ENCODE measurements around the gene PCDHGB3. TPM values are rescaled to one million over a fixed set of nuclear protein-coding genes. Genes with fewer than 3 reads are reported as not detected.
"Not testable (repeated sequence)": the region's sequence is repeated elsewhere in the genome, so short reads cannot be mapped to it uniquely, and the experiment has no call there.

The PCDHGB3 gene
- total and polyA plus RNA-seq, 5 experiments from 2014 or later = 0.10 to 0.71 (median 0.38) TPM; not detected in 1

- no peak for ATAC-seq
- peaks cover 54 to 93% (median 65%) of the 10 kb centered on the region in 5 donors for H3K27me3 Mint-ChIP-seq
- H3K4me3 Mint-ChIP-seq = peak overlapping the region in 8 of 10 donors; percentile 2 to 48 (median 35)
- POLR2A ChIA-PET = no interaction called here
- no peaks in the 10 kb centered on the region for H3K4me1 Mint-ChIP-seq
- no peak overlapping the region for H3K27ac Mint-ChIP-seq
- no peak for DNase-seq
- H3K36me3 Mint-ChIP-seq = peaks cover 27 to 61% (median 47%) of the 10 kb centered on the region in 3 donors
- H3K9me3 Mint-ChIP-seq = peaks cover 14 to 88% (median 48%) of the 10 kb centered on the region in 9 donors
These were observed 26.0 kb upstream of the PCDHGB3 start for GRCh38 chr5:141343953-141344463.

GRCh38 chr5:141345327-141345726 is 24.7 kb upstream of the PCDHGB3 start:
- no peaks in the 10 kb centered on the region for H3K4me1 Mint-ChIP-seq
- no peak overlapping the region for H3K27ac Mint-ChIP-seq
- ATAC-seq = no peak
- peaks cover 11 to 88% (median 43%) of the 10 kb centered on the region in 9 donors for H3K9me3 Mint-ChIP-seq
- POLR2A ChIA-PET = no interaction called here
- peaks cover 54 to 96% (median 73%) of the 10 kb centered on the region in 5 donors for H3K27me3 Mint-ChIP-seq
- no peak for DNase-seq
- no peak overlapping the region for H3K4me3 Mint-ChIP-seq
- H3K36me3 Mint-ChIP-seq = peaks cover 30 to 67% (median 41%) of the 10 kb centered on the region in 3 donors

DNA sequence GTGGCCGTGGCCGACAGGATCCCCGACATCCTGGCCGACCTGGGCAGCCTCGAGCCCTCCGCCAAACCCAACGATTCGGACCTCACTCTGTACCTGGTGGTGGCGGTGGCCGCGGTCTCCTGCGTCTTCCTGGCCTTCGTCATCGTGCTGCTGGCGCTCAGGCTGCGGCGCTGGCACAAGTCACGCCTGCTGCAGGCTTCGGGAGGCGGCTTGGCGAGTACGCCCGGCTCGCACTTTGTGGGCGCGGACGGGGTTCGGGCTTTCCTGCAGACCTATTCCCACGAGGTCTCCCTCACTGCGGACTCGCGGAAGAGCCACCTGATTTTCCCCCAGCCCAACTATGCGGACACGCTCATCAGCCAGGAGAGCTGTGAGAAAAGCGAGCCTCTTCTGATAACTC is 24.0 kb upstream of the PCDHGB3 start:
- Mint-ChIP-seq H3K27me3 (peaks cover 59 to 96% (median 77%) of the 10 kb centered on the region in 5 donors), H3K9me3 (peaks cover 11 to 90% (median 44%) of the 10 kb centered on the region in 9 donors), H3K36me3 (peaks cover 28 to 68% (median 43%) of the 10 kb centered on the region in 3 donors)
- POLR2A ChIA-PET, H3K27ac Mint-ChIP-seq, ATAC-seq, DNase-seq, H3K4me1 Mint-ChIP-seq, H3K4me3 Mint-ChIP-seq: not testable (repeated sequence)

DNA sequence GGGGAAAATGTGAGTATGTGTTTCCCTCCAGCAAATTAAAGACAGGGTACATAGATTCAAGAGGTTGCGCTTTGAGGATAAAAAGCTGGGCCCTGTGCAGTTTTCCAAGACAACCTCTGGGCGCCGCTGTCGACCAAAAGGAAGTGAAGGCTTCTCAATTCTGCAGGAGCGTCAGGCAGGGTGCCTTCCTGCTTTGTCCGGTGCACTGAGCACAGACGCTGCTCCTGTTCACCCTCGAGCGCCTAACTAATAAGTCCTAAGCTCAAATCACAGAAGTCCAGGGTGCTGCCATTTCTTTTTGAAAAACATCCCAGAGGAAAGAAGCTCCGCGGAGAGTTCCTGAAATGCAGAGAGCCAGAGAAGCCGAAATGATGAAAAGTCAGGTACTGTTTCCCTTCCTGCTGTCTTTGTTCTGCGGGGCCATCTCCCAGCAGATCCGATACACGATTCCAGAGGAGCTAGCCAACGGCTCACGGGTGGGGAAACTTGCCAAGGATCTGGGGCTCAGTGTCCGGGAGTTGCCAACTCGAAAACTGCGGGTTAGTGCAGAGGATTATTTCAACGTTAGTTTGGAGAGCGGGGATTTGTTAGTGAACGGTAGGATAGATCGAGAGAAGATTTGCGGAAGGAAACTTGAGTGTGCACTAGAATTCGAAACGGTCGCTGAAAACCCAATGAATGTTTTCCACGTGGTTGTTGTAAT is 20.0 kb upstream of the PCDHGB3 start, which contains the start of gene PCDHGB1:
Gene PCDHGB1 (plus strand): TSS at position 183 of the 703 bp plus-strand sequence. CDS start 162 bp downstream, at position 345.
- Mint-ChIP-seq H3K36me3 (peaks cover 24 to 50% (median 28%) of the 10 kb centered on the region in 3 donors), H3K9me3 (peaks cover 7 to 81% (median 38%) of the 10 kb centered on the region in 9 donors), H3K27ac (no peak within 1 kb of the TSS), H3K27me3 (peaks cover 45 to 96% (median 70%) of the 10 kb centered on the region in 5 donors), H3K4me1 (peaks cover 0 to 2% (median 0%) of the 10 kb centered on the region in 4 donors), H3K4me3 (peak within 1 kb of the TSS in 8 of 10 donors; percentile 12 to 76 (median 58))
- DNase-seq (peak in 3 of 10 donors; percentile 10 to 30 (median 28)), ATAC-seq (peak in 1 of 2 donors; percentile 56)
- POLR2A ChIA-PET = no interaction called here

- Mint-ChIP-seq H3K36me3 (peaks cover 18 to 54% (median 26%) of the 10 kb centered on the region in 3 donors), H3K27me3 (peaks cover 44 to 96% (median 74%) of the 10 kb centered on the region in 5 donors), H3K9me3 (peaks cover 7 to 85% (median 40%) of the 10 kb centered on the region in 9 donors), H3K27ac (no peak overlapping the region), H3K4me1 (peaks cover 0 to 2% (median 0%) of the 10 kb centered on the region in 4 donors), H3K4me3 (no peak overlapping the region)
- DNase-seq = no peak
- POLR2A ChIA-PET = no interaction called here
- ATAC-seq = no peak
These were observed 18.5 kb upstream of the PCDHGB3 start for GRCh38 chr5:141351591-141351990.

- no peak within 1 kb of the TSS for H3K27ac Mint-ChIP-seq
- ATAC-seq = peak in 1 of 2 donors; percentile 27
- peaks cover 39 to 99% (median 72%) of the 10 kb centered on the region in 5 donors for H3K27me3 Mint-ChIP-seq
- H3K4me3 Mint-ChIP-seq = peak within 1 kb of the TSS in 8 of 10 donors; percentile 6 to 58 (median 30)
- peaks cover 6 to 81% (median 49%) of the 10 kb centered on the region in 9 donors for H3K9me3 Mint-ChIP-seq
- H3K36me3 Mint-ChIP-seq = peaks cover 16 to 54% (median 21%) of the 10 kb centered on the region in 3 donors
- H3K4me1 Mint-ChIP-seq = peaks cover 0 to 5% (median 2%) of the 10 kb centered on the region in 4 donors
- POLR2A ChIA-PET = no interaction called here
- no peak for DNase-seq
These were observed 15.1 kb upstream of the PCDHGB3 start, which contains the start of gene PCDHGA4 for GRCh38 chr5:141354900-141355469. TSS of gene PCDHGA4 (plus strand) at chr5:141355021. CDS start at chr5:141355108, 87 bp downstream.

- POLR2A ChIA-PET = no interaction called here
- peaks cover 39 to 99% (median 72%) of the 10 kb centered on the region in 5 donors for H3K27me3 Mint-ChIP-seq
- DNase-seq (no peak), ATAC-seq (no peak)
- H3K9me3 Mint-ChIP-seq = peaks cover 0 to 81% (median 49%) of the 10 kb centered on the region in 9 donors
- no peak overlapping the region for H3K4me3 Mint-ChIP-seq
- peaks cover 0 to 6% (median 2%) of the 10 kb centered on the region in 4 donors for H3K4me1 Mint-ChIP-seq
- peaks cover 14 to 55% (median 23%) of the 10 kb centered on the region in 3 donors for H3K36me3 Mint-ChIP-seq
- H3K27ac Mint-ChIP-seq = no peak overlapping the region
These were observed 14.4 kb upstream of the PCDHGB3 start for GRCh38 chr5:141355641-141356040.

DNA sequence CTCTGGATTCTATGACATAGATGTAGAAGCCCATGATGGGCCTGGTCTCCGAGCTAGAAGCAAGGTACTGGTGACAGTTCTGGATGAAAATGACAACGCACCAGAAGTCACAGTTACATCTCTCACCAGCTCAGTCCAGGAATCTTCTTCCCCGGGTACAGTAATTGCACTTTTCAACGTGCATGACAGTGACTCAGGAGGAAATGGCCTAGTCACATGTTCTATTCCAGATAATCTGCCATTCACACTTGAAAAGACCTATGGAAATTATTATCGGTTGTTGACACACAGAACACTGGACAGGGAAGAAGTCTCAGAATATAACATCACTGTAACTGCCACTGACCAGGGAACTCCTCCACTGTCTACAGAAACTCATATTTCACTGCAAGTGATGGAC is 13.9 kb upstream of the PCDHGB3 start:
- ATAC-seq = no peak
- H3K27me3 Mint-ChIP-seq = peaks cover 41 to 99% (median 72%) of the 10 kb centered on the region in 5 donors
- H3K4me1 Mint-ChIP-seq = peaks cover 0 to 6% (median 2%) of the 10 kb centered on the region in 4 donors
- no peak overlapping the region for H3K27ac Mint-ChIP-seq
- POLR2A ChIA-PET = no interaction called here
- no peak overlapping the region for H3K4me3 Mint-ChIP-seq
- peaks cover 0 to 81% (median 52%) of the 10 kb centered on the region in 9 donors for H3K9me3 Mint-ChIP-seq
- DNase-seq = no peak
- peaks cover 17 to 60% (median 22%) of the 10 kb centered on the region in 3 donors for H3K36me3 Mint-ChIP-seq

DNA sequence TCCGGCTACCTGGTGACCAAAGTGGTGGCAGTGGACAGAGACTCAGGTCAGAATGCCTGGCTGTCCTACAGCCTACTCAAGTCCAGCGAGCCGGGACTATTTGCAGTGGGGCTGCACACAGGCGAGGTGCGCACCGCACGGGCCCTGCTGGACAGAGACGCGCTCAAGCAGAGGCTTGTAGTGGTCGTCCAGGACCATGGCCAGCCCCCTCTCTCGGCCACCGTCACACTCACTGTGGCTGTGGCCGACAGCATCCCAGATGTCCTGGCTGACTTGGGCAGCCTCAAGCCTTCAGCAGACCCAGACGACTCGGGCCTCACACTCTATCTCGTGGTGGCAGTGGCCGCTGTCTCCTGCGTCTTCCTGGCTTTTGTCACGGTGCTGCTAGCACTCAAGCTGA is 13.1 kb upstream of the PCDHGB3 start:
- H3K4me1 Mint-ChIP-seq = peaks cover 0 to 6% (median 2%) of the 10 kb centered on the region in 4 donors
- peaks cover 0 to 85% (median 56%) of the 10 kb centered on the region in 9 donors for H3K9me3 Mint-ChIP-seq
- ATAC-seq = no peak
- no peak overlapping the region for H3K27ac Mint-ChIP-seq
- H3K27me3 Mint-ChIP-seq = peaks cover 44 to 97% (median 70%) of the 10 kb centered on the region in 5 donors
- H3K36me3 Mint-ChIP-seq = peaks cover 19 to 64% (median 21%) of the 10 kb centered on the region in 3 donors
- no peak for DNase-seq
- POLR2A ChIA-PET = no interaction called here
- no peak overlapping the region for H3K4me3 Mint-ChIP-seq

GRCh38 chr5:141359790-141360426 is 10.1 kb upstream of the PCDHGB3 start, which contains the start of gene PCDHGB2:
TSS of gene PCDHGB2 (plus strand) at chr5:141359994. CDS start at chr5:141360136, 142 bp downstream.
- Mint-ChIP-seq H3K27me3 (peaks cover 51 to 98% (median 74%) of the 10 kb centered on the region in 5 donors), H3K4me3 (peak within 1 kb of the TSS; percentile 70 to 89 (median 84)), H3K9me3 (peaks cover 0 to 89% (median 56%) of the 10 kb centered on the region in 9 donors), H3K4me1 (peaks cover 0 to 6% (median 2%) of the 10 kb centered on the region in 4 donors), H3K36me3 (peaks cover 24 to 71% (median 35%) of the 10 kb centered on the region in 3 donors), H3K27ac (peak within 1 kb of the TSS in 4 of 10 donors; percentile 48 to 76 (median 62))
- ATAC-seq (peak; percentile 39 to 53), DNase-seq (peak in 4 of 10 donors; percentile 9 to 25 (median 19))
- POLR2A ChIA-PET = no interaction called here

DNA sequence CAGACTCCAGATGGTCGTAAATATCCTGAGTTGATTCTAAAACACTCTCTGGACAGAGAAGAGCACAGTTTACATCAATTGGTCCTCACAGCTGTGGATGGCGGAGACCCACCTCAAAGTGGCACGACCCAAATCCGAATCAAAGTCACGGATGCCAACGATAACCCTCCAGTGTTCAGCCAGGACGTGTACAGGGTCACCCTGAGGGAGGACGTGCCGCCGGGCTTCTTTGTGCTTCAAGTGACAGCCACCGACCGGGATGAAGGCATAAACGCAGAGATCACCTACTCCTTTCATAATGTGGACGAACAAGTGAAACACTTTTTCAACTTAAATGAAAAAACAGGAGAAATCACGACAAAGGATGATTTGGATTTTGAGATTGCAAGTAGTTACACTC is 9.4 kb upstream of the PCDHGB3 start:
- Mint-ChIP-seq H3K27ac (peak overlapping the region in 1 of 10 donors; percentile 9), H3K4me1 (peaks cover 0 to 6% (median 2%) of the 10 kb centered on the region in 4 donors), H3K4me3 (peak overlapping the region in 4 of 10 donors; percentile 6 to 42 (median 27)), H3K9me3 (peaks cover 0 to 90% (median 59%) of the 10 kb centered on the region in 9 donors), H3K27me3 (peaks cover 58 to 98% (median 78%) of the 10 kb centered on the region in 5 donors), H3K36me3 (peaks cover 29 to 72% (median 42%) of the 10 kb centered on the region in 3 donors)
- POLR2A ChIA-PET = no interaction called here
- no peak for DNase-seq
- no peak for ATAC-seq

DNA sequence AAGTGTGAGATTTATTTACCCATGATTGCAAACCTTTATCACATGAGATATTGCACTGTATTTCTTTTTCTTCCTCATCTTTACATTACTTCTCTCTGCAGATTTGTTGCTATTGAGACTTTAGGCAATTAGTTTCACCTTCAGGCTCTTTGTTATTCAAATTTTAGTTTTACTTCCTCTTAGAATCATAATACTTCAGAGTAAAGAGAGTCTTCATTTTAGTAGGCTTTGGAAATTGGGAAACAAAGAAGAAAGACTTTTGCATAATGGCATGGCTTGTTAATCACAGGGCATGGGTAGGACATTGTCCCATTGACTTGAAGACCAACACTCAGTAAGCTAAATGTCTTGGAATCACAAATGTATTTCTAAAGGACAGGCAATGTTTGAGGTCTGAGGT is 7.3 kb upstream of the PCDHGB3 start:
- no peak overlapping the region for H3K4me3 Mint-ChIP-seq
- no peak overlapping the region for H3K27ac Mint-ChIP-seq
- peaks cover 0 to 93% (median 51%) of the 10 kb centered on the region in 9 donors for H3K9me3 Mint-ChIP-seq
- H3K4me1 Mint-ChIP-seq = peaks cover 0 to 6% (median 2%) of the 10 kb centered on the region in 4 donors
- peaks cover 29 to 67% (median 42%) of the 10 kb centered on the region in 3 donors for H3K36me3 Mint-ChIP-seq
- no peak for DNase-seq
- POLR2A ChIA-PET = no interaction called here
- H3K27me3 Mint-ChIP-seq = peaks cover 59 to 95% (median 74%) of the 10 kb centered on the region in 5 donors
- ATAC-seq = no peak

Data from naive thymus-derived CD8-positive, alpha-beta T cell (primary cell).